Mucosa of descending colon (tissue), 3 donors: Measurements from ENCODE around the gene EMC9. TPM values are rescaled to one million over a fixed set of nuclear protein-coding genes. Genes with fewer than 3 reads are reported as not detected.

Source experiments
- ATAC-seq: fragments of 200-7000 bp; cut with Tn5 transposase; one replicate; pipeline ENCODE4 v1.9.1; 2020; ENCODE audit warnings: mild to moderate bottlenecking, moderate library complexity
- DNase-seq, 3 donors: peaks; one replicate each; pipeline ENCODE4 v3.0.0-alpha.2; 2020
- H3K36me3 ChIP-seq: fragments of 200-600 bp; one replicate; pipeline ENCODE4 v1.8.0; 2021; ENCODE audit warnings: low read depth, mild to moderate bottlenecking
- H3K4me1 ChIP-seq: fragments of 200-600 bp; one replicate; pipeline ENCODE4 v1.8.0; 2021; ENCODE audit warnings: low read depth, mild to moderate bottlenecking
- H3K4me3 ChIP-seq: fragments of 200-600 bp; one replicate; pipeline ENCODE4 v1.8.0; 2021; ENCODE audit warnings: mild to moderate bottlenecking
- H3K9me3 ChIP-seq: fragments of 200-600 bp; one replicate; pipeline ENCODE4 v1.8.0; 2021; ENCODE audit warnings: mild to moderate bottlenecking
- CTCF ChIP-seq: fragments of 200-600 bp; IDR thresholded peaks from one replicate; pipeline ENCODE4 v1.8.0; 2022; ENCODE audit warnings: antibody characterized with exemption, mild to moderate bottlenecking
- intact Hi-C, 2 donors: fragments of 100-400 bp; cut with DNase I in 1 of 2; cut with micrococcal nuclease in 1 of 2; formaldehyde crosslinking; loops; one replicate each; pipeline versions ENCODE4 v1.11.0 to v1.11.1; 2022; cut with DNase I, micrococcal nuclease
- total RNA-seq, 3 donors: library from RNA; stranded (reverse); fragmentation: NEBNext Ultra II Directional in 2 of 3; extraction: Animal tissue kit (Norgen Biotek cat#: 25700) in 2 of 3; gene quantifications; one replicate each; pipeline versions ENCODE4 v1.2.1 to v1.2.4, GENCODE V29; 2021 to 2023
- donor health status: DM: no; HTN: no; CAD: no; lungs with moderate emphysema.
- donor health status: DM: no; HTN: no; CAD: no.
- donor health status: DM: no; HTN: yes; CAD: no.

Gene EMC9
- total RNA-seq, 3 donors from 2014 or later, result 18.3 to 24.9 (median 20.4) TPM

GRCh38 chr14:24172261-24172860, 31.0 kb upstream of the EMC9 start:
- no peaks in the 10 kb centered on the region for H3K4me1 ChIP-seq
- TF ChIP-seq CTCF, result no peak
- no peak overlapping the region for H3K4me3 ChIP-seq
- DNase-seq (no peak), ATAC-seq (no peak)
- no peaks in the 10 kb centered on the region for H3K9me3 ChIP-seq
- intact Hi-C loops, result no loop called here
- no peaks in the 10 kb centered on the region for H3K36me3 ChIP-seq

GRCh38 chr14:24171422-24172260, 30.2 kb upstream of the EMC9 start, which contains the start of gene REC8:
Gene REC8 (plus strand): TSS chr14:24172080. CDS start chr14:24172553, 473 bp downstream.
- no peaks in the 10 kb centered on the region for H3K36me3 ChIP-seq
- H3K9me3 ChIP-seq, result no peaks in the 10 kb centered on the region
- no peak within 1 kb of the TSS for H3K4me3 ChIP-seq
- intact Hi-C loops, result no loop called here
- H3K4me1 ChIP-seq, result no peaks in the 10 kb centered on the region
- peak; percentile 58 to 85 (median 68) for DNase-seq
- ATAC-seq, result peak; percentile 72
- TF ChIP-seq CTCF, result no peak

GRCh38 chr14:24167469-24168114, 26.2 kb upstream of the EMC9 start:
- peaks cover 5% of the 10 kb centered on the region for H3K4me1 ChIP-seq
- DNase-seq, result no peak
- no peak for TF ChIP-seq CTCF
- intact Hi-C loops, result no loop called here
- no peak overlapping the region for H3K4me3 ChIP-seq
- no peaks in the 10 kb centered on the region for H3K9me3 ChIP-seq
- H3K36me3 ChIP-seq, result no peaks in the 10 kb centered on the region
- no peak for ATAC-seq

- TF ChIP-seq CTCF, result no peak
- intact Hi-C loops, result no loop called here
- peaks cover 19% of the 10 kb centered on the region for H3K4me1 ChIP-seq
- no peaks in the 10 kb centered on the region for H3K36me3 ChIP-seq
- no peak overlapping the region for H3K4me3 ChIP-seq
- ATAC-seq (no peak), DNase-seq (peak in 1 of 3 donors; percentile 13)
- H3K9me3 ChIP-seq, result no peaks in the 10 kb centered on the region
Measured at GRCh38 chr14:24165785-24166184, 24.4 kb upstream of the EMC9 start.

- Histone ChIP-seq H3K4me3 (no peak overlapping the region), H3K9me3 (no peaks in the 10 kb centered on the region), H3K4me1 (peaks cover 22% of the 10 kb centered on the region), H3K36me3 (no peaks in the 10 kb centered on the region)
- no peak for TF ChIP-seq CTCF
- ATAC-seq (no peak), DNase-seq (peak in 1 of 3 donors; percentile 40)
- intact Hi-C loops, result no loop called here
Measured at GRCh38 chr14:24164518-24164991, 23.2 kb upstream of the EMC9 start.
